H9 (cell line): ENCODE data around the gene MTCH1. TPM values are rescaled to one million over a fixed set of nuclear protein-coding genes. Genes with fewer than 3 reads are reported as not detected.

Source experiments
- DNase-seq: peaks from one replicate; pipeline ENCODE4 v3.0.0-alpha.2; 2017
- H2AFZ ChIP-seq: one replicate; pipeline ENCODE4 v1.6.1; 2013; ENCODE audit warnings: mild to moderate bottlenecking, low read length, control low read depth, moderate library complexity
- H2AK5ac ChIP-seq: 2 replicates; pipeline ENCODE4 v1.6.1; 2013; ENCODE audit warnings: low read length, control low read depth, mixed read lengths; ENCODE audit not compliant: insufficient read length
- H2BK120ac ChIP-seq: one replicate; pipeline ENCODE4 v1.6.1; 2013; ENCODE audit warnings: low read depth, mild to moderate bottlenecking, low read length, control low read depth, inconsistent platforms; ENCODE audit not compliant: poor library complexity, severe bottlenecking
- H2BK12ac ChIP-seq: 2 replicates; pipeline ENCODE4 v1.6.1; 2013; ENCODE audit warnings: low read length, control low read depth, mixed read lengths, low read depth; ENCODE audit not compliant: insufficient read length
- H2BK15ac ChIP-seq: 2 replicates; pipeline ENCODE4 v1.6.1; 2013; ENCODE audit warnings: low read depth, low read length, control low read depth
- H2BK20ac ChIP-seq: one replicate; pipeline ENCODE4 v1.6.1; 2013; ENCODE audit warnings: low read depth, mild to moderate bottlenecking, low read length, control low read depth, inconsistent platforms; ENCODE audit not compliant: poor library complexity, severe bottlenecking
- H2BK5ac ChIP-seq: 2 replicates; pipeline ENCODE4 v1.6.1; 2013; ENCODE audit warnings: low read length, control low read depth, mixed read lengths; ENCODE audit not compliant: insufficient read length
- H3K14ac ChIP-seq: 2 replicates; pipeline ENCODE4 v1.6.1; 2013; ENCODE audit warnings: low read length, control low read depth; ENCODE audit not compliant: insufficient read depth
- H3K18ac ChIP-seq: 2 replicates; pipeline ENCODE4 v1.6.1; 2013; ENCODE audit warnings: low read depth, mild to moderate bottlenecking, mixed read lengths, low read length, control low read depth; ENCODE audit not compliant: insufficient read length
- H3K23ac ChIP-seq: 2 replicates; pipeline ENCODE4 v1.6.1; 2013; ENCODE audit warnings: low read length, control low read depth, mixed read lengths, low read depth; ENCODE audit not compliant: insufficient read length
- H3K23me2 ChIP-seq: 2 replicates; pipeline ENCODE4 v1.6.1; 2013; ENCODE audit warnings: low read depth, mild to moderate bottlenecking, mixed read lengths, low read length, control low read depth; ENCODE audit not compliant: insufficient read length, poor library complexity, severe bottlenecking
- H3K27ac ChIP-seq: 2 replicates; pipeline ENCODE4 v1.5.1; 2013; ENCODE audit warnings: low read length, control low read depth, mixed read lengths, low read depth; ENCODE audit not compliant: insufficient read length
- H3K27me3 ChIP-seq: 2 replicates; pipeline ENCODE4 v1.6.1; 2013; ENCODE audit warnings: low read length, control low read depth, inconsistent platforms; ENCODE audit not compliant: insufficient read depth
- H3K4ac ChIP-seq: 2 replicates; pipeline ENCODE4 v1.6.1; 2013; ENCODE audit warnings: low read depth, mild to moderate bottlenecking, control low read depth, inconsistent platforms, low read length, moderate library complexity
- H3K4me1 ChIP-seq: 2 replicates; pipeline ENCODE4 v1.6.1; 2013; ENCODE audit warnings: low read length, control low read depth, inconsistent platforms; ENCODE audit not compliant: insufficient read depth
- H3K4me2 ChIP-seq: 2 replicates; pipeline ENCODE4 v1.6.1; 2013; ENCODE audit warnings: low read length, control low read depth, mixed read lengths; ENCODE audit not compliant: insufficient read length, insufficient read depth
- H3K56ac ChIP-seq: 2 replicates; pipeline ENCODE4 v1.6.1; 2013; ENCODE audit warnings: low read depth, mild to moderate bottlenecking, mixed read lengths, low read length, control low read depth; ENCODE audit not compliant: insufficient read length
- H3K79me1 ChIP-seq: 2 replicates; pipeline ENCODE4 v1.6.1; 2013; ENCODE audit warnings: low read depth, mild to moderate bottlenecking, moderate library complexity, low read length, control low read depth, inconsistent platforms; ENCODE audit not compliant: insufficient read depth, poor library complexity, severe bottlenecking
- H3K79me2 ChIP-seq: 2 replicates; pipeline ENCODE4 v1.6.1; 2013; ENCODE audit warnings: low read length, control low read depth, inconsistent platforms; ENCODE audit not compliant: insufficient read depth
- H3K9ac ChIP-seq: 2 replicates; pipeline ENCODE4 v1.6.1; 2013; ENCODE audit warnings: low read length, control low read depth, mixed read lengths; ENCODE audit not compliant: insufficient read length; ENCODE audit errors: extremely low read depth
- H3K9me3 ChIP-seq: one replicate; pipeline ENCODE4 v1.6.1; 2013; ENCODE audit warnings: low read depth, low read length, inconsistent platforms; ENCODE audit not compliant: control insufficient read depth
- H3T11ph ChIP-seq: one replicate; pipeline ENCODE4 v1.6.1; 2013; ENCODE audit warnings: mild to moderate bottlenecking, low read length, control low read depth, inconsistent platforms
- H4K20me1 ChIP-seq: one replicate; pipeline ENCODE4 v1.6.1; 2013; ENCODE audit not compliant: control insufficient read depth, insufficient read length, insufficient read depth
- H4K5ac ChIP-seq: 2 replicates; pipeline ENCODE4 v1.6.1; 2013; ENCODE audit warnings: low read depth, mild to moderate bottlenecking, mixed read lengths, low read length, control low read depth; ENCODE audit not compliant: insufficient read length
- H4K8ac ChIP-seq: replicated peaks from 2 replicates; pipeline ENCODE4 v1.6.1; 2013; ENCODE audit warnings: low read length, control low read depth, mixed read lengths, low read depth; ENCODE audit not compliant: insufficient read length
- H4K91ac ChIP-seq: 2 replicates; pipeline ENCODE4 v1.6.1; 2013; ENCODE audit warnings: low read depth, mild to moderate bottlenecking, moderate library complexity, mixed read lengths, low read length, control low read depth; ENCODE audit not compliant: insufficient read length
- H3K27ac Mint-ChIP-seq, 3 experiments: 2 replicates in 2 of 3; 3 replicates in 1 of 3; pipeline ENCODE4 v1.8.0; 2020 to 2021; ENCODE audit warnings: mixed read lengths in 3 of 3, mild to moderate bottlenecking in 1 of 3, moderate library complexity in 1 of 3
- H3K27me3 Mint-ChIP-seq: 2 replicates; pipeline ENCODE4 v1.8.0; 2021; ENCODE audit warnings: low read depth, mild to moderate bottlenecking, moderate library complexity, mixed read lengths
- H3K36me3 Mint-ChIP-seq, 3 experiments: 2 replicates in 2 of 3; 3 replicates in 1 of 3; pipeline ENCODE4 v1.8.0; 2020 to 2021; ENCODE audit warnings: low read depth in 3 of 3, mixed read lengths in 3 of 3; ENCODE audit not compliant: insufficient read depth in 1 of 3
- H3K4me1 Mint-ChIP-seq, 2 experiments: 2 replicates each; pipeline ENCODE4 v1.8.0; 2020; ENCODE audit warnings: mixed read lengths in 2 of 2
- H3K4me3 Mint-ChIP-seq, 2 experiments: 2 replicates in 1 of 2; 3 replicates in 1 of 2; pipeline ENCODE4 v1.8.0; 2020 to 2021; ENCODE audit warnings: mild to moderate bottlenecking in 2 of 2, mixed read lengths in 2 of 2, moderate library complexity in 1 of 2
- H3K9me3 Mint-ChIP-seq, 2 experiments: 2 replicates in 1 of 2; 3 replicates in 1 of 2; pipeline ENCODE4 v1.8.0; 2020; ENCODE audit warnings: mild to moderate bottlenecking in 2 of 2, mixed read lengths in 2 of 2, moderate library complexity in 1 of 2
- WGBS: extraction: QIAGEN DNeasy Blood & Tissue Kit; methylation state at CpG from one replicate; pipeline ENCODE4 v1.1.7; 2013; ENCODE audit warnings: missing lambda C conversion rate, low lambda C conversion rate, mixed read lengths; ENCODE audit not compliant: insufficient read length; ENCODE audit errors: extremely low coverage; 5-methylcytosine and 5-hydroxymethylcytosine counted together
- total RNA-seq: library from RNA; stranded (reverse); gene quantifications from 2 replicates; pipeline ENCODE4 v1.2.1, GENCODE V29; 2021
- TF ChIP-seq, protein P1 (sequence below): fragments of 200-600 bp; sonication (generic); conservative IDR thresholded peaks from 3 replicates; pipeline ENCODE4 v1.8.0; 2021; ENCODE audit warnings: antibody characterized with exemption, mild to moderate bottlenecking

Gene MTCH1
- total RNA-seq, 1 experiment from 2014 or later, result 200 TPM

DNA sequence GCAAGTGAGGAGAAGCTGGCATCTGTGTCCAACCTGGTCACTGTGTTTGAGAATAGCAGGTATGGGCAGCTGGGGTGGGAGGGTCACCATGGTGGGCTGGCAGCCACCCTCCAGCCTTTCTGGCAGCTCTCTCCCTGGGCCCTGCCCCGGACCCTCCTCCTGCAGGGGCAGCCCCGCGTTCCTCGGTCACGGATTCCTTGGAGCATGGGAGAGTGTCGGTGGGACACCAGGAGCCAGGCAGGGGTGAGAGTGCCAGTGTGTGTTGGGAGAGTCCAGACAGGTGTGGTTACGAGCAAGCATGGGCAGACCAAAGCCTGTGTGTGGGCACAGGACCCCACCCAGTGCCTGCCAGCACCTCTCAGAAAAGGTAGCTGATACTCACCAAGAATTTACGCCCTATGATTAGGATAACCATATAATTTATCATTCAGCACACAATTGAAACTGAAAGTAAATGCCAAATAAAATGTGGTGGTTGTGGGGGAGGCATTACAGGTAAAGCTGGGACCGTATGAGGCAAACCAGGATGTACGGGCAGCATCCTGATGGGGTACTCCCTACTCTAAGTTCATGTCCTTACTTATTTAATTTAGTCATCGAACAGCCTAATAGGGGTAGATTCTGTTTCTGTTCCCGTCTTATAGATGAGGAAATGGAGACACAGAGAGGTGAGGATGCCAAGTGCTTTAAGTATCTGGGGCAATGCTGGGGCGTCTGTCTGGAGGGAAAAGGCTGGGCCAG lies 20.0 kb upstream of the MTCH1 start:
- no peak overlapping the region for H2BK20ac ChIP-seq
- H2BK15ac ChIP-seq, result no peak overlapping the region
- H3K9ac ChIP-seq, result no peak overlapping the region
- H3K27me3 Mint-ChIP-seq, result peaks cover 6% of the 10 kb centered on the region; the same call in 1 of the 2 replicates
- H3K79me2 ChIP-seq, result no peaks in the 10 kb centered on the region
- no peaks in the 10 kb centered on the region for H3K79me1 ChIP-seq
- no peak overlapping the region for H4K8ac ChIP-seq
- H3K23ac ChIP-seq, result no peak overlapping the region
- no peak overlapping the region for H3K4me2 ChIP-seq
- no peak overlapping the region for H4K5ac ChIP-seq
- H3K27ac Mint-ChIP-seq, result no peak overlapping the region; a peak in 1 of 7 replicates
- H2BK120ac ChIP-seq, result no peak overlapping the region
- H3K23me2 ChIP-seq, result no peaks in the 10 kb centered on the region
- no peak overlapping the region for H3T11ph ChIP-seq
- no peak overlapping the region for H2BK12ac ChIP-seq
- H2AFZ ChIP-seq, result no peak overlapping the region
- no peak overlapping the region for H3K27ac ChIP-seq
- TF ChIP-seq, protein P1, sequence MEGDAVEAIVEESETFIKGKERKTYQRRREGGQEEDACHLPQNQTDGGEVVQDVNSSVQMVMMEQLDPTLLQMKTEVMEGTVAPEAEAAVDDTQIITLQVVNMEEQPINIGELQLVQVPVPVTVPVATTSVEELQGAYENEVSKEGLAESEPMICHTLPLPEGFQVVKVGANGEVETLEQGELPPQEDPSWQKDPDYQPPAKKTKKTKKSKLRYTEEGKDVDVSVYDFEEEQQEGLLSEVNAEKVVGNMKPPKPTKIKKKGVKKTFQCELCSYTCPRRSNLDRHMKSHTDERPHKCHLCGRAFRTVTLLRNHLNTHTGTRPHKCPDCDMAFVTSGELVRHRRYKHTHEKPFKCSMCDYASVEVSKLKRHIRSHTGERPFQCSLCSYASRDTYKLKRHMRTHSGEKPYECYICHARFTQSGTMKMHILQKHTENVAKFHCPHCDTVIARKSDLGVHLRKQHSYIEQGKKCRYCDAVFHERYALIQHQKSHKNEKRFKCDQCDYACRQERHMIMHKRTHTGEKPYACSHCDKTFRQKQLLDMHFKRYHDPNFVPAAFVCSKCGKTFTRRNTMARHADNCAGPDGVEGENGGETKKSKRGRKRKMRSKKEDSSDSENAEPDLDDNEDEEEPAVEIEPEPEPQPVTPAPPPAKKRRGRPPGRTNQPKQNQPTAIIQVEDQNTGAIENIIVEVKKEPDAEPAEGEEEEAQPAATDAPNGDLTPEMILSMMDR, result no peak
- H3K27me3 ChIP-seq, result no peaks in the 10 kb centered on the region
- peaks cover 0 to 4% of the 10 kb centered on the region in 2 experiments; a peak in 2 of 5 replicates for H3K9me3 Mint-ChIP-seq
- H2BK5ac ChIP-seq, result no peak overlapping the region
- WGBS, result no CpG with 5 or more reads among the region's 13 CpGs
- no peaks in the 10 kb centered on the region for H3K36me3 Mint-ChIP-seq
- no peak overlapping the region for H3K18ac ChIP-seq
- H2AK5ac ChIP-seq, result no peak overlapping the region
- no peak overlapping the region for H4K91ac ChIP-seq
- H3K14ac ChIP-seq, result no peak overlapping the region
- H3K56ac ChIP-seq, result no peak overlapping the region
- H3K4me3 Mint-ChIP-seq, result no peak overlapping the region
- H3K4me1 Mint-ChIP-seq, result no peaks in the 10 kb centered on the region
- H4K20me1 ChIP-seq, result no peaks in the 10 kb centered on the region
- H3K4me1 ChIP-seq, result no peaks in the 10 kb centered on the region
- H3K4ac ChIP-seq, result no peak overlapping the region
- DNase-seq, result no peak
- no peaks in the 10 kb centered on the region for H3K9me3 ChIP-seq
